ENCODE data around the gene UBAC2.

The UBAC2 gene

GRCh38 chr13:99421271-99421670 lies 220.6 kb downstream of the UBAC2 start:
- DNase-seq, result no peak

GRCh38 chr13:99421758-99422585 lies 221.3 kb downstream of the UBAC2 start:
- no peak for DNase-seq

GRCh38 chr13:99422586-99423220 lies 222.0 kb downstream of the UBAC2 start:
- no peak for DNase-seq

- DNase-seq, result peak; percentile 63
Observed at GRCh38 chr13:99425485-99426341, 225.1 kb downstream of the UBAC2 start.

- no peak for DNase-seq
Observed at GRCh38 chr13:99426426-99426825, 225.8 kb downstream of the UBAC2 start.

- no peak for DNase-seq
Observed at GRCh38 chr13:99429670-99430069, 229.0 kb downstream of the UBAC2 start.

- DNase-seq, result no peak
Observed at GRCh38 chr13:99431927-99432608, 231.4 kb downstream of the UBAC2 start.

- peak; percentile 85 for DNase-seq
Observed at GRCh38 chr13:99432609-99433542, 232.2 kb downstream of the UBAC2 start.

- DNase-seq, result no peak
Observed at GRCh38 chr13:99433543-99434075, 233.0 kb downstream of the UBAC2 start.

- peak; percentile 70 for DNase-seq
Observed at GRCh38 chr13:99434258-99434788, 233.7 kb downstream of the UBAC2 start.

GRCh38 chr13:99435116-99435515 lies 234.5 kb downstream of the UBAC2 start:
- no peak for DNase-seq

GRCh38 chr13:99435998-99436397 lies 235.3 kb downstream of the UBAC2 start:
- DNase-seq, result no peak

All from stimulated activated CD4-positive, alpha-beta T cell treated with anti-CD3 and anti-CD28 coated beads, Interleukin-4, amount 100 ng/mL, for 1 hour (primary cell).